Ishikawa (cell line): ENCODE measurements around the gene KRTAP10-4.

Experiments
- CEBPB ChIP-seq: IDR thresholded peaks from 2 replicates; pipeline ENCODE4 v1.6.1; 2012
- CREB1 ChIP-seq: IDR thresholded peaks from 2 replicates; pipeline ENCODE4 v1.6.1; 2012; ENCODE audit warnings: low read depth
- EP300 ChIP-seq: IDR thresholded peaks from 2 replicates; pipeline ENCODE4 v1.6.1; 2012; ENCODE audit warnings: borderline replicate concordance
- FOXM1 ChIP-seq: IDR thresholded peaks from 2 replicates; pipeline ENCODE4 v1.6.1; 2012; ENCODE audit warnings: low read depth, borderline replicate concordance
- MAX ChIP-seq: IDR thresholded peaks from 2 replicates; pipeline ENCODE4 v1.6.1; 2012
- NFIC ChIP-seq: IDR thresholded peaks from 2 replicates; pipeline ENCODE4 v1.6.1; 2012
- RAD21 ChIP-seq: IDR thresholded peaks from 2 replicates; pipeline ENCODE4 v1.6.1; 2012; ENCODE audit warnings: low read depth
- REST ChIP-seq: IDR thresholded peaks from 2 replicates; pipeline ENCODE4 v1.6.1; 2012; ENCODE audit warnings: low read depth, mild to moderate bottlenecking
- TAF1 ChIP-seq: IDR thresholded peaks from 2 replicates; pipeline ENCODE4 v1.6.1; 2012; ENCODE audit warnings: low read depth, mild to moderate bottlenecking
- TCF12 ChIP-seq: IDR thresholded peaks from 2 replicates; pipeline ENCODE4 v1.6.1; 2012; ENCODE audit warnings: low read depth
- TEAD4 ChIP-seq: IDR thresholded peaks from 2 replicates; pipeline ENCODE4 v1.6.1; 2012
- USF1 ChIP-seq: IDR thresholded peaks from 2 replicates; pipeline ENCODE4 v1.6.1; 2012
- YY1 ChIP-seq: IDR thresholded peaks from 2 replicates; pipeline ENCODE4 v1.6.1; 2012; ENCODE audit warnings: low read depth

DNA sequence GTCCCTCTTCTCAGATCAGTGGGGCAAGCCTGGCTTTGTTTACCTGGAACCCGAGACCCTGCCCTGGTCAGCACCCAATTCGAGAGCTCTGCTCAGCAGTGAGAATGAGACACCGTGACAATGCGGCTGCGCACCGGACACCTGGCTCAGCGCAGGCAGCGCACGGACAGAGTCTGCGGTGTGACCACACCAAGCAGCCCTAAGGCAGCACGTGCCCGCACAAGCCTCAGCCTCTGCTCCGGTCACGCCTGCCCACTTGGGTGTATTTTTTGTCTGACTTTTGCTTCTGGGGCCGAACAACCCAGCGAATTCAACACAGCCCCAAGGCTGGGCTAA lies 43.0 kb downstream of the KRTAP10-4 start:
- TF ChIP-seq MAX (no peak), USF1 (no peak), EP300 (no peak), TAF1 (no peak), RAD21 (no peak), TCF12 (no peak), REST (no peak), YY1 (no peak), NFIC (no peak), TEAD4 (no peak), CEBPB (no peak), CREB1 (no peak), FOXM1 (no peak)
